ENCODE measurements around the gene OST4.
"Not testable (repeated sequence)": the region's sequence is repeated elsewhere in the genome, so short reads cannot be mapped to it uniquely, and the experiment has no call there.

Gene OST4

DNA sequence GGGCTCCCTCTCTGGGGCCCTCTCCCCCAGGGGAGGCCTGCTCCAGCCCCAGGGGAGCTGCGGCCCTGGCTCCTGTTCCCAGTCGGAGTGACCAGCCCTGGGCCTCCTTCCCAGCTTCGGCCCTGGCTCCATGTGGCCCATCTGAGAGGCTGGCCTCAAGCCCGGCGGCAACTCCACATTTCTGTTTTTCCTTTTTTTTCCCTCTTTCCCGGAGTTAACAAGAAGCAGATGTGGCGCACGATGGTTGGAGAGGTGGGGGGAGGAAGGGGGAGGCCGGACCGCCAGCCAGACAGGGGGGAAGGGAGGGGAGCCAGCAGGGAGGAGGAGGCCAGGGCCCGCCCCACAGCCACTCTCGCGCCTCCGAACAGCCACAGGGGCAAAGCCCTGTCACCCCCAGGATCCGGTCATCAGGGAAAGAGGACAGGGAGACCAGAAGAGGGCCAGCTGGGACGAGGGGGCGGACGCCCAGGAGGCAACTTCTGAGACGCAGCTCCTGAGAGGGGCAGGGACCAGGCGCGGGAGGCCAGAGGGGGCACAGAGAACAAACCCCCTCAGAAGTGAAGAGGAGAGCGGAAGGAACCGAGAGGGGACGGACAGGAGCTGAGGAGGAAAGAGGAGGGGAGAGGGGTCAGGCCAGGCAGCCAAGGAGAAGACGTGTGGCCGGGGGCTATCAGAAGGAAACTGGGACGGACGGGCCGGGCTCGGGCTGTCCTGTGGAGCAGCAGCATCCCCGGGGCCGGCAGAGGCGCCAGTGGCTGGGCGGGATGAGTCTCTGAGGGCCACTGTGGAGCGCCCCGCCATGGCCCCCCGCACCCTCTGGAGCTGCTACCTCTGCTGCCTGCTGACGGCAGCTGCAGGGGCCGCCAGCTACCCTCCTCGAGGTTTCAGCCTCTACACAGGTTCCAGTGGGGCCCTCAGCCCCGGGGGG is 7.1 kb upstream of the OST4 start, which contains the start of gene EMILIN1:
Gene EMILIN1 (plus strand): TSS at position 349 of the 928 bp plus-strand sequence. CDS start 451 bp downstream, at position 800.
- DNase-seq = no peak

DNA sequence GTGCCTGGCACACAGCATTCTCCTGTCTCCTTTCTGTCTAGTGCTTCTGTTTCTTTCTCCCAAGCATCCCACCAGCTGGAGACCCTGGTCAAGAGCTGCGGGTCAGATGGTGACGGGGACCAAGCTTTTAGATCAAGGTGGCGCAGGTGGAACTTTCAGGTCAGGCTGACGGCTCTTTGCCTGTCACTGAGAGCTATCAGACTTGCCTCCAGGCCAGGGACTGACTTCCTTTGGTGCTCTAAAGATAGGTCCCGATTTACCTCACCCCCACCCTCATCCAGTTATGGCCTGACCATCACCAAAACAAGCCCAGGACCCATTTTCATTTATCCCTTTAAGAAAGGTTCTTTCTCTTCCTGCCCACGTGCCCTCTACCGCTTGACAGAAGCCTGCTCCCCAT is 5.8 kb upstream of the OST4 start:
- DNase-seq = no peak

GRCh38 chr2:27076323-27076722 is 4.9 kb upstream of the OST4 start:
- no peak for DNase-seq

- DNase-seq = not testable (repeated sequence)
These were observed 4.1 kb upstream of the OST4 start for GRCh38 chr2:27075566-27075871.

- DNase-seq = peak; percentile 44
These were observed 3.5 kb upstream of the OST4 start for GRCh38 chr2:27074738-27075565.

DNA sequence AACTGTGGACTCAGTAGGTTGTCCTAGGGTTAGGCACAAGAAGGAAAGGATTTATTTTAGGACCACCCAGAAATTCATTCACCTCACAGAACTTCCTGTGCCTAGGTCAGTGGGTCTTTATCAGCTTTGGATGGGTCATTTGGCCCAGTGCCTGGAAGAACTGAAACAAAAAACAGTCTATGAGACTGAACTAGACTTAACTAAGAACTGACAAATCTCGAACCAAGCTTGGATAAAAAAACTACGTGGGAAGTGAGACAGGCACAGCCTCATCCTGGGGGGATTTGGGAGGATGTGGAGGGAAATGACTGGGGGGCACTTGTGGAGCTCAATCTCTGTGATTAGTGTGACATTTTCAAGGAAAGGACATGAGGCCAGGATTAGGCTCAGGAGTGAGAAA is 2.3 kb upstream of the OST4 start:
- no peak for DNase-seq

DNA sequence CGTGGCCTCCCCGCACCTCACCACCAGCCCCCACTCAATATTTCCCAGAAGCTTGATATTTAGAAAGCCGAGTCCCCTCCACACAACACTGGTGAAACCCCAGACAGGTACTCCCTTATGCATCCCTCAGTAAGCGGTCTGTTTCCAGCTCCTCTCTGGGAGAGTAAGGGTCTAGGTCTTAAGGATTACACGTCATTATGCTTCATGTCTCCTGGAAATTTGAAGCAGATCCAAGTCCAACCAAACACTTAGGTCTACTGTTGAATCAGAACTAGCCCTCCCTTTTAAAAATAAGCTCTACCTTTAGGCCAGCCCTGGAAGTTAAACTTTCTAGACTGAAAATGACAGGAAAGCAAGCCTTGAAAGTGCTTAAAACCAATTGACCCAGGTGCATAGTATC is 1.5 kb upstream of the OST4 start:
- DNase-seq = no peak

- no peak for DNase-seq
These were observed 756 bp upstream of the OST4 start for GRCh38 chr2:27071990-27072830.

DNA sequence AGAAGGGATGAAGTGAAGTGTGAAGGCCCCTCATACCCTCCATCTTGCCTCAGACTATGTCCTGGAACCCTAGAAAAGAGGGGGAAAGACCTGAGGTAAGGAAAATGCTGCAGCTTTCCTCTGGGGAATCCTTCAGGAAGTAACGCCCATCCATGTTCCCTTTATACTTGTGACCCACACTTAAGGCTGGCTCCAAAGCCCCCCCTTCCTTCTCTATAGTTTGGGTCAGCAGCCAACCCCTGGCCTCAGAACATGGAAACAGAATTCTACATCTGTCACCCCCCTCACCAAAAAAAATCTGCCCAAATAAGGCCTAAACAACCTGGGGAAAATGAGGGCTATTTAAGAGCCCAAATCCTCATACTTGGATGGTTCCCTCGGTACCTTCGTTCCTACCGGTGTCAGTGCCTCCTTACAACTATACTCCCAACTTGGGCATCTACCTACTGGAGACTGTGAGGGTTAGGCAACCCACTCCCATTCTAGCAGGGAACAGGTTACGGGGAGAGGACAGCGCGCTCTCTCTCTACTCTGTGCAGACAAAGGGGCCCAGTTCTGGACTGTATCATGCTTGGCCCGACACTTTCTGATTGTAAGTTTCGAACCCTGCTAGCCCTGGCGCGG is 689 bp downstream of the OST4 start:
- DNase-seq = no peak

DNA sequence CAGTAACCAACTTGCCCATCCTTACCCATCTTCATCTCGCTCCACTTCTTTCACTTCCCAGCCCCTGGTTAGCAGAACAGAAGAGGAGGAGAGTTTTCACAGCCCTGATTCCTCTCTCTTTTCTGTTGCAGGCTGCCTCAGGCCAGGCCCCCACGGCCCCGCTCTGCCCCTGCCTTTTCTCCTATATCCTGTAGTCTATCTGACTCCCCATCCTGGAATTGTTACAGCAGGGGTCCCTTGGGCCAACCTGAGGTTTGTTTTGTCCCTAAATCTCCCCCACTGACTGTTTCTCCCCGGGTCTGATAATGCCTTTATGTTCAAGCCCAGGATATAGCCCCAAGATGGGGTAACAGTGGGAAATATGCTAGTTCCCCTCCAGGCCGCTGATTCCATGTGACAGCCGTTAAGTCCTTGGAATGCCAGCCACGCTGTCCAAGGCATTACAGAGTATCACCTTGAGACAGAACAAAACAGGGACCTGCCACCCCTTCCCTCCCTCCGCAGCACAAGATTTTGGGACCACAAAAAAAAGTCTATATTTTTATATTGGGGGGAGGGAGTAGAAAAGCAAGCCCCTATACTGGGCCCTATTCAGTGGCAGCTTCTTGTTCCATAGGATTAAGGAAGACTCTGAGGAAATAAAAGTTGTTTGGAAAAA is 1.4 kb downstream of the OST4 start:
- DNase-seq = no peak

- no peak for DNase-seq
These were observed 2.0 kb downstream of the OST4 start for GRCh38 chr2:27069436-27069835.

DNA sequence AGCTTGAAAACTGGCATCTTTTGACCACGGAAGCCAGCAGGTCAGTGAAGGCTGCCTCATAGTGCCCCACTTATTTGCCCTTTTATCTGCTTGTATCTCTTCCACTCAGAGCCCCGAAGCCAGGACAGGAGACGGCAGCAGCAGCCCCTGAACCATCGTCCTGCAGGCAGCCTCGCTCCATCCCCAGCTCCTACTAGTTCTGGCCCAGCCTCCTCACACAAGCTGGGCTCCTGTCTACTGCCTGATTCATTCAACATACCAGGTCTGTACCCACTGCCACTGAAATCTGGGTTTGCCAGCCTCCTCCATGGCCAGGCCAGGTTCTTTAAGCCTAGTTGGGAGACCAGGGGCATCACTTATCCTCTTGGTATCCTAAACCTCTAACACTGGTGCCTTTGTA is 4.1 kb downstream of the OST4 start:
- no peak for DNase-seq

- no peak for DNase-seq
These were observed 6.3 kb downstream of the OST4 start for GRCh38 chr2:27065128-27065527.

- DNase-seq = no peak
These were observed 11.1 kb downstream of the OST4 start for GRCh38 chr2:27060323-27060722.

- DNase-seq = no peak
These were observed 12.2 kb downstream of the OST4 start for GRCh38 chr2:27059141-27059820.

- DNase-seq = no peak
These were observed 13.2 kb downstream of the OST4 start for GRCh38 chr2:27058210-27058609.

- no peak for DNase-seq
These were observed 14.3 kb downstream of the OST4 start for GRCh38 chr2:27057184-27057583.

- no peak for DNase-seq
These were observed 16.7 kb downstream of the OST4 start for GRCh38 chr2:27054721-27055120.

GRCh38 chr2:27053776-27054175 is 17.7 kb downstream of the OST4 start:
- DNase-seq = no peak

- DNase-seq = no peak
These were observed 18.1 kb downstream of the OST4 start for GRCh38 chr2:27053321-27053720.

DNA sequence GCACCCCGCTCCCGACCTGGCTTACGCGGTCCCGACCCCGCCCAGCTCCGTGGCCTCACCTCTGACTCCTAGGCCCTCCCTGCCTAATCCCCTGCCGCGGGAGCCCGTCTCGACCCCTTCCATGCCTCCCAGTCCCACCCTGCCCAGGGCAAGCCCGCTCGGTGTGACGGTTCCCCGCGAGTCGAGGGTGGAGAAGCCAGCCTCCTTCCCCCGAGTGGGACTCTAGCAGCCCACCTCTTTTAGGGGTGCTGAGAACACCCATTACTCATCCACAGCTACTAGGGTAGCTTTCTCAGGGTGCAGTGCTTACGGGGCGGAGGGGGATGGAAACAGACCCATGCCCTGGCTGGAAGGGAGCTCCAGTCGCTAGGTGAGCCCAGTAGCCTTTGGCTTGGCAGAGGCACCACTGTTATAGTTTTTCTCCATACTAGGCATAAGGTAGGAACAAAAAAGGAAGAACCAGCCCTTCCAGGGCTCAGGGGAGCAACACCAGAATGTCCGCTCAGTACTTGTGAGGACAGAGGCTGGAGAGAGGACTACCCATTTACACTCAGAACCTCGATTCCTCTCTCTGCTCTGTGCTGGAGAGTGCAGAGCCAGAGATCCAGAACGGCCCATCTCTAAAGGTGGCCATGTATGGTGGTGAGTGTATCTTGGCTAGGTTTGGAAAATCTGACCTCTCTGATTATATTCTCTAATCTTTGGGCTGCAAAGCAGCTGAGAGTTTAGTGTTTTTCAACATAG is 19.4 kb downstream of the OST4 start:
- DNase-seq = peak; percentile 40
